HepG2 (cell line): ENCODE results near the gene NDRG3. TPM values are rescaled to one million over a fixed set of nuclear protein-coding genes. Genes with fewer than 3 reads are reported as not detected.

ENCODE experiments used
- ARNT2 ChIP-seq: sonication (generic); formaldehyde crosslinking; IDR thresholded peaks from 2 replicates; pipeline ENCODE4 v1.8.0; 2022; ENCODE audit warnings: mild to moderate bottlenecking, low read depth, missing genetic modification reagents, moderate library complexity
- CREM ChIP-seq, 2 experiments: sonication (generic) in 1 of 2; formaldehyde crosslinking in 1 of 2; IDR thresholded peaks; 2 replicates each; pipeline versions ENCODE4 v1.4.0 to v1.6.1; 2016 to 2020; ENCODE audit warnings: antibody characterized with exemption in 1 of 2, mild to moderate bottlenecking in 1 of 2, missing genetic modification reagents in 1 of 2
- FOXA1 ChIP-seq, 2 experiments: fragments of 450-650 bp in 1 of 2; sonication (generic) in 1 of 2; formaldehyde crosslinking in 1 of 2; IDR thresholded peaks; 2 replicates each; pipeline versions ENCODE4 v1.4.0 to v1.6.1; 2016 to 2020; ENCODE audit warnings: missing genetic modification reagents in 1 of 2
- MBD4 ChIP-seq: IDR thresholded peaks from 2 replicates; pipeline ENCODE4 v1.6.1; 2012; ENCODE audit warnings: low read length, inconsistent platforms, borderline replicate concordance
- MTA3 ChIP-seq: sonication (generic); formaldehyde crosslinking; IDR thresholded peaks from 2 replicates; pipeline ENCODE4 v1.4.0; 2020; ENCODE audit warnings: missing genetic modification reagents
- NR2F1 ChIP-seq, 2 experiments: fragments of 450-650 bp in 1 of 2; formaldehyde crosslinking in 1 of 2; IDR thresholded peaks; 2 replicates each; pipeline versions ENCODE4 v1.5.0 to v1.6.1; 2016 to 2020; ENCODE audit warnings: mild to moderate bottlenecking in 1 of 2, missing compliant biosample characterization in 1 of 2, missing genetic modification reagents in 1 of 2, moderate library complexity in 1 of 2
- NR2F6 ChIP-seq, 2 experiments: IDR thresholded peaks; 2 replicates each; pipeline ENCODE4 v1.6.1; 2016; ENCODE audit warnings: antibody characterized with exemption in 1 of 2, mild to moderate bottlenecking in 1 of 2
- NR3C1 ChIP-seq: sonication (generic); formaldehyde crosslinking; IDR thresholded peaks from 2 replicates; pipeline ENCODE4 v1.4.0; 2020; ENCODE audit warnings: missing genetic modification reagents
- SUZ12 ChIP-seq: fragments of 150-350 bp; IDR thresholded peaks from 2 replicates; pipeline ENCODE4 v1.6.1; 2014; ENCODE audit warnings: low read depth, low read length
- ZNF138 ChIP-seq: sonication (generic); formaldehyde crosslinking; IDR thresholded peaks from 2 replicates; pipeline ENCODE4 v1.5.0; 2020; ENCODE audit warnings: mild to moderate bottlenecking, low read depth, missing genetic modification reagents
- ZNF20 ChIP-seq: sonication (generic); formaldehyde crosslinking; IDR thresholded peaks from 2 replicates; pipeline ENCODE4 v1.4.0; 2020; ENCODE audit warnings: mild to moderate bottlenecking, moderate library complexity, missing genetic modification reagents
- polyA plus RNA-seq, 8 experiments: library from polyadenylated mRNA; depleted of rRNA in 3 of 8; stranded (reverse) in 7 of 8; unstranded in 1 of 8; fragments of >200 nt; fragmentation: Illumina TruSeq in 4 of 8; extraction: Trizol in 4 of 8; gene quantifications; 2 replicates each; pipeline versions ENCODE4 v1.2.1 to v1.2.3, GENCODE V29; 2011 to 2016; ENCODE audit warnings: low read depth in 4 of 8, missing spikeins in 1 of 8, mixed read lengths in 1 of 8; ENCODE audit not compliant: insufficient read depth in 1 of 8
- total RNA-seq, 5 experiments: library from RNA; depleted of rRNA; stranded (reverse); fragments of >200 nt; fragmentation: Illumina TruSeq; extraction: Trizol; gene quantifications; 2 replicates each; pipeline ENCODE4 v1.2.3, GENCODE V29; 2016; ENCODE audit warnings: low read depth in 1 of 5
- TF ChIP-seq, protein P1 (sequence below): sonication (generic); formaldehyde crosslinking; IDR thresholded peaks from 2 replicates; pipeline ENCODE4 v1.4.0; 2020; ENCODE audit warnings: missing genetic modification reagents
- TF ChIP-seq, protein P2 (sequence below): IDR thresholded peaks from 2 replicates; pipeline ENCODE4 v1.6.1; 2016; ENCODE audit warnings: mild to moderate bottlenecking
- TF ChIP-seq, protein P3 (sequence below): sonication (generic); formaldehyde crosslinking; IDR thresholded peaks from 2 replicates; pipeline ENCODE4 v1.4.0; 2020; ENCODE audit warnings: missing genetic modification reagents, borderline replicate concordance

Gene NDRG3
- total and polyA plus RNA-seq, 2 of the 13 experiments (the other 11 are each of a cell fraction or from before 2014, with no cell fraction given): 36.0 to 40.5 TPM

DNA sequence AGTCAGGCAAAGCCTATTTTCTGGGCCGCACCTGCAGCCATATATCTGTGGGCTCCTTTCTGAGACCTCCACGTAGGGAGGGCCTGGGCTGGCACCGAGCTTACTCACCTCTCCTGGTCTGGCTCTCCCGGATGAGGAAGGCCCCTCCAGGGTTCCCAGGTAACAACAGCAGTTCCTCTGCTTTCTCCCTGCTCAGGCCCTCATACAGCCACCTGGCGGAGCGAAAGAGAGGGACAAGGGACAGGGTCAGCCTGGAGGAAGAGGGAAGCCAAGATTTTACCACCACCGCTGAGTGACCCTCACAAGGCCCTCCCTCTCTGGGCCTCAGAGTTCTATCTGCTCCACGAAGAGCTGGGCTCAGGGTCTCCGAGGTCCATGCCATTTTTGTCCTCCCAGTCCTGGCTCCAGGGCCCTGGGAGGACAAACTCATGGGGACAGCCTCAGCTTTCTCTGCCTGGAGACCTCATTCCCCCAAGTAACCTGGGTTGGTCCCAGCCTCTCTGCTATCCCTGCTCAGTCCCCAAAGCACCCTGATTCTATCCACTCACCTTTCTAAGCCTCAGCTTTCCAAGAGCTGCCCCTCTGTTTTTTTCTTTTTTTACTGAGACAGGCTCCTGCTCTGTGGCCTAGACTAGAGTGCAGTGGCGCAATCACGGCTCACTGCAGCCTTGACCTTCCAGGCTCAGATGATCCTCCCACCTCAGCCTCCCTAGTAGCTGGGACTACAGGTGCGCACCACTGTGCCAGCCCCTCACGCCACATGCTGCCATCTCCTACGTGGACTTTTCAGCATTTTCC is 113.2 kb downstream of the NDRG3 start (continued):
- TF ChIP-seq, protein P1, sequence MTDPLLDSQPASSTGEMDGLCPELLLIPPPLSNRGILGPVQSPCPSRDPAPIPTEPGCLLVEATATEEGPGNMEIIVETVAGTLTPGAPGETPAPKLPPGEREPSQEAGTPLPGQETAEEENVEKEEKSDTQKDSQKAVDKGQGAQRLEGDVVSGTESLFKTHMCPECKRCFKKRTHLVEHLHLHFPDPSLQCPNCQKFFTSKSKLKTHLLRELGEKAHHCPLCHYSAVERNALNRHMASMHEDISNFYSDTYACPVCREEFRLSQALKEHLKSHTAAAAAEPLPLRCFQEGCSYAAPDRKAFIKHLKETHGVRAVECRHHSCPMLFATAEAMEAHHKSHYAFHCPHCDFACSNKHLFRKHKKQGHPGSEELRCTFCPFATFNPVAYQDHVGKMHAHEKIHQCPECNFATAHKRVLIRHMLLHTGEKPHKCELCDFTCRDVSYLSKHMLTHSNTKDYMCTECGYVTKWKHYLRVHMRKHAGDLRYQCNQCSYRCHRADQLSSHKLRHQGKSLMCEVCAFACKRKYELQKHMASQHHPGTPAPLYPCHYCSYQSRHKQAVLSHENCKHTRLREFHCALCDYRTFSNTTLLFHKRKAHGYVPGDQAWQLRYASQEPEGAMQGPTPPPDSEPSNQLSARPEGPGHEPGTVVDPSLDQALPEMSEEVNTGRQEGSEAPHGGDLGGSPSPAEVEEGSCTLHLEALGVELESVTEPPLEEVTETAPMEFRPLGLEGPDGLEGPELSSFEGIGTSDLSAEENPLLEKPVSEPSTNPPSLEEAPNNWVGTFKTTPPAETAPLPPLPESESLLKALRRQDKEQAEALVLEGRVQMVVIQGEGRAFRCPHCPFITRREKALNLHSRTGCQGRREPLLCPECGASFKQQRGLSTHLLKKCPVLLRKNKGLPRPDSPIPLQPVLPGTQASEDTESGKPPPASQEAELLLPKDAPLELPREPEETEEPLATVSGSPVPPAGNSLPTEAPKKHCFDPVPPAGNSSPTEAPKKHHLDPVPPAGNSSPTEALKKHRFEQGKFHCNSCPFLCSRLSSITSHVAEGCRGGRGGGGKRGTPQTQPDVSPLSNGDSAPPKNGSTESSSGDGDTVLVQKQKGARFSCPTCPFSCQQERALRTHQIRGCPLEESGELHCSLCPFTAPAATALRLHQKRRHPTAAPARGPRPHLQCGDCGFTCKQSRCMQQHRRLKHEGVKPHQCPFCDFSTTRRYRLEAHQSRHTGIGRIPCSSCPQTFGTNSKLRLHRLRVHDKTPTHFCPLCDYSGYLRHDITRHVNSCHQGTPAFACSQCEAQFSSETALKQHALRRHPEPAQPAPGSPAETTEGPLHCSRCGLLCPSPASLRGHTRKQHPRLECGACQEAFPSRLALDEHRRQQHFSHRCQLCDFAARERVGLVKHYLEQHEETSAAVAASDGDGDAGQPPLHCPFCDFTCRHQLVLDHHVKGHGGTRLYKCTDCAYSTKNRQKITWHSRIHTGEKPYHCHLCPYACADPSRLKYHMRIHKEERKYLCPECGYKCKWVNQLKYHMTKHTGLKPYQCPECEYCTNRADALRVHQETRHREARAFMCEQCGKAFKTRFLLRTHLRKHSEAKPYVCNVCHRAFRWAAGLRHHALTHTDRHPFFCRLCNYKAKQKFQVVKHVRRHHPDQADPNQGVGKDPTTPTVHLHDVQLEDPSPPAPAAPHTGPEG (CRISPR knock-in tag): no peak
- TF ChIP-seq NR3C1 (CRISPR knock-in tag) (no peak), ARNT2 (no peak; the same call in 1 of the 2 replicates), ZNF20 (CRISPR knock-in tag) (no peak), FOXA1 (IDR thresholded peaks at IDR 0.05) (no peak), FOXA1 (CRISPR knock-in tag; IDR thresholded peaks at IDR 0.05) (peak; percentile 41; the same call in 1 of the 2 replicates), CREM (IDR thresholded peaks at IDR 0.05) (no peak), CREM (CRISPR knock-in tag; IDR thresholded peaks at IDR 0.05) (no peak), MBD4 (no peak), ZNF138 (no peak), NR2F6 (IDR thresholded peaks at IDR 0.05) (peak; percentile 90), NR2F6 (CRISPR knock-in tag; IDR thresholded peaks at IDR 0.05) (peak; percentile 97), MTA3 (CRISPR knock-in tag) (no peak), NR2F1 (CRISPR knock-in tag; IDR thresholded peaks at IDR 0.05) (peak; percentile 82 to 91), SUZ12 (no peak)
- TF ChIP-seq, protein P2, sequence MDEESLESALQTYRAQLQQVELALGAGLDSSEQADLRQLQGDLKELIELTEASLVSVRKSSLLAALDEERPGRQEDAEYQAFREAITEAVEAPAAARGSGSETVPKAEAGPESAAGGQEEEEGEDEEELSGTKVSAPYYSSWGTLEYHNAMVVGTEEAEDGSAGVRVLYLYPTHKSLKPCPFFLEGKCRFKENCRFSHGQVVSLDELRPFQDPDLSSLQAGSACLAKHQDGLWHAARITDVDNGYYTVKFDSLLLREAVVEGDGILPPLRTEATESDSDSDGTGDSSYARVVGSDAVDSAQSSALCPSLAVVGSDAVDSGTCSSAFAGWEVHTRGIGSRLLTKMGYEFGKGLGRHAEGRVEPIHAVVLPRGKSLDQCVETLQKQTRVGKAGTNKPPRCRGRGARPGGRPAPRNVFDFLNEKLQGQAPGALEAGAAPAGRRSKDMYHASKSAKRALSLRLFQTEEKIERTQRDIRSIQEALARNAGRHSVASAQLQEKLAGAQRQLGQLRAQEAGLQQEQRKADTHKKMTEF (CRISPR knock-in tag): peak; percentile 81
- TF ChIP-seq, protein P3, sequence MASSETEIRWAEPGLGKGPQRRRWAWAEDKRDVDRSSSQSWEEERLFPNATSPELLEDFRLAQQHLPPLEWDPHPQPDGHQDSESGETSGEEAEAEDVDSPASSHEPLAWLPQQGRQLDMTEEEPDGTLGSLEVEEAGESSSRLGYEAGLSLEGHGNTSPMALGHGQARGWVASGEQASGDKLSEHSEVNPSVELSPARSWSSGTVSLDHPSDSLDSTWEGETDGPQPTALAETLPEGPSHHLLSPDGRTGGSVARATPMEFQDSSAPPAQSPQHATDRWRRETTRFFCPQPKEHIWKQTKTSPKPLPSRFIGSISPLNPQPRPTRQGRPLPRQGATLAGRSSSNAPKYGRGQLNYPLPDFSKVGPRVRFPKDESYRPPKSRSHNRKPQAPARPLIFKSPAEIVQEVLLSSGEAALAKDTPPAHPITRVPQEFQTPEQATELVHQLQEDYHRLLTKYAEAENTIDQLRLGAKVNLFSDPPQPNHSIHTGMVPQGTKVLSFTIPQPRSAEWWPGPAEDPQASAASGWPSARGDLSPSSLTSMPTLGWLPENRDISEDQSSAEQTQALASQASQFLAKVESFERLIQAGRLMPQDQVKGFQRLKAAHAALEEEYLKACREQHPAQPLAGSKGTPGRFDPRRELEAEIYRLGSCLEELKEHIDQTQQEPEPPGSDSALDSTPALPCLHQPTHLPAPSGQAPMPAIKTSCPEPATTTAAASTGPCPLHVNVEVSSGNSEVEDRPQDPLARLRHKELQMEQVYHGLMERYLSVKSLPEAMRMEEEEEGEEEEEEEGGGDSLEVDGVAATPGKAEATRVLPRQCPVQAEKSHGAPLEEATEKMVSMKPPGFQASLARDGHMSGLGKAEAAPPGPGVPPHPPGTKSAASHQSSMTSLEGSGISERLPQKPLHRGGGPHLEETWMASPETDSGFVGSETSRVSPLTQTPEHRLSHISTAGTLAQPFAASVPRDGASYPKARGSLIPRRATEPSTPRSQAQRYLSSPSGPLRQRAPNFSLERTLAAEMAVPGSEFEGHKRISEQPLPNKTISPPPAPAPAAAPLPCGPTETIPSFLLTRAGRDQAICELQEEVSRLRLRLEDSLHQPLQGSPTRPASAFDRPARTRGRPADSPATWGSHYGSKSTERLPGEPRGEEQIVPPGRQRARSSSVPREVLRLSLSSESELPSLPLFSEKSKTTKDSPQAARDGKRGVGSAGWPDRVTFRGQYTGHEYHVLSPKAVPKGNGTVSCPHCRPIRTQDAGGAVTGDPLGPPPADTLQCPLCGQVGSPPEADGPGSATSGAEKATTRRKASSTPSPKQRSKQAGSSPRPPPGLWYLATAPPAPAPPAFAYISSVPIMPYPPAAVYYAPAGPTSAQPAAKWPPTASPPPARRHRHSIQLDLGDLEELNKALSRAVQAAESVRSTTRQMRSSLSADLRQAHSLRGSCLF (CRISPR knock-in tag): no peak
